Vagina (tissue), 2 donors: Measurements from ENCODE around the gene CARD6.

Experiments
- POLR2A ChIP-seq, 2 donors: fragments of 450-650 bp; IDR thresholded peaks; one replicate each; pipeline ENCODE4 v1.6.1; 2017; ENCODE audit warnings: antibody characterized with exemption in 2 of 2, mild to moderate bottlenecking in 2 of 2, moderate library complexity in 2 of 2
- TF ChIP-seq, protein P1 (sequence below), 3 experiments: fragments of 450-650 bp in 2 of 3; fragments of 200-600 bp in 1 of 3; sonication (generic) in 1 of 3; IDR thresholded peaks; one replicate each; pipeline ENCODE4 v1.5.1; 2017 to 2019; ENCODE audit warnings: antibody characterized with exemption in 3 of 3, mild to moderate bottlenecking in 2 of 3, moderate library complexity in 2 of 3

DNA sequence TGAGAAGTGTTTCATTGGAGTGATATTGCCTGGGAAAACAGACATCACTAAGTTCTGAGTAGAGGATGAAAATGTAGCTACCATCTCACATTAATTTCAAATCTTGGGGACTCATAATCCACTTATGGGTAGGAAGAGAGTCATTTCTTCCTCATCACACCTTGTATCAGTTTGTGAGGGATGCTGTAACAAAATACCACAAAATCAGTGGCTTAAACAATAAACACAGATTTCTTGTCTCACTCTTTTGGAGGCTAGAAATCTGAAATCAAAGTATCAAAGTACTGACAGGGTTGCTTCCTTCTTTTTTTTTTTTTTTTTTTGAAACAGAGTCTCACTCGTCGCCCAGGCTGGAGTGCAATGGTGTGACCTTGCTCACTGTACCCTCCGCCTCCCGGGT lies 3.4 kb downstream of the CARD6 start:
- no peak for TF ChIP-seq POLR2A (IDR thresholded peaks at IDR 0.05)
- TF ChIP-seq, protein P1, sequence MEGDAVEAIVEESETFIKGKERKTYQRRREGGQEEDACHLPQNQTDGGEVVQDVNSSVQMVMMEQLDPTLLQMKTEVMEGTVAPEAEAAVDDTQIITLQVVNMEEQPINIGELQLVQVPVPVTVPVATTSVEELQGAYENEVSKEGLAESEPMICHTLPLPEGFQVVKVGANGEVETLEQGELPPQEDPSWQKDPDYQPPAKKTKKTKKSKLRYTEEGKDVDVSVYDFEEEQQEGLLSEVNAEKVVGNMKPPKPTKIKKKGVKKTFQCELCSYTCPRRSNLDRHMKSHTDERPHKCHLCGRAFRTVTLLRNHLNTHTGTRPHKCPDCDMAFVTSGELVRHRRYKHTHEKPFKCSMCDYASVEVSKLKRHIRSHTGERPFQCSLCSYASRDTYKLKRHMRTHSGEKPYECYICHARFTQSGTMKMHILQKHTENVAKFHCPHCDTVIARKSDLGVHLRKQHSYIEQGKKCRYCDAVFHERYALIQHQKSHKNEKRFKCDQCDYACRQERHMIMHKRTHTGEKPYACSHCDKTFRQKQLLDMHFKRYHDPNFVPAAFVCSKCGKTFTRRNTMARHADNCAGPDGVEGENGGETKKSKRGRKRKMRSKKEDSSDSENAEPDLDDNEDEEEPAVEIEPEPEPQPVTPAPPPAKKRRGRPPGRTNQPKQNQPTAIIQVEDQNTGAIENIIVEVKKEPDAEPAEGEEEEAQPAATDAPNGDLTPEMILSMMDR (IDR thresholded peaks at IDR 0.05): no peak
